HG03135 (cell line): ENCODE data around the gene OMG.
"Not testable (repeated sequence)": the region's sequence is repeated elsewhere in the genome, so short reads cannot be mapped to it uniquely, and the experiment has no call there.

ENCODE experiments used
- ATAC-seq: cut with Tn5 transposase; IDR thresholded peaks from one replicate; pipeline ENCODE4 v1.9.1; 2021; ENCODE audit warnings: mild to moderate bottlenecking, moderate library complexity; ENCODE audit not compliant: unreplicated experiment

The OMG gene

GRCh38 chr17:31269036-31269577 is 27.9 kb downstream of the OMG start:
- no peak for ATAC-seq

DNA sequence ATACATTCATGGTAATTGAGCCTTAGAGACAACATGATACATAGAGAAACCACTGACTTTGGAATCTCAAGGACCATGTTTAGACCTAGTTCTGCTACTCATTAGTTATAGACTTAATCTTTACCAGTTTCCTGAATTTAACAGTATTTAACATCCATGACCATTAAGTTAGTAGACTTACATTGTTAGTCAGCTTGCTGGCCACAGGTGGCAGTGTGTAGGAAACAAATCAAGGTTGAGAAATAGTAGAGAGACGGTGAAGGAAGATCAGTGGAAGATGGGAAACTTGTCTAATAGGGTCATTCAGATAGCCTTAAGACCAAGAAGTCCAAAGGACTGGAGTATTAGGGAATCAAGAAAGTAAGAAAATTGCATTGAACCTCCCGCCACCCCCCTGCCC is 31.0 kb downstream of the OMG start:
- ATAC-seq = no peak

- ATAC-seq = not testable (repeated sequence)
These were observed 34.1 kb downstream of the OMG start for GRCh38 chr17:31262923-31263322.

- no peak for ATAC-seq
These were observed 35.4 kb downstream of the OMG start for GRCh38 chr17:31261601-31262000.

DNA sequence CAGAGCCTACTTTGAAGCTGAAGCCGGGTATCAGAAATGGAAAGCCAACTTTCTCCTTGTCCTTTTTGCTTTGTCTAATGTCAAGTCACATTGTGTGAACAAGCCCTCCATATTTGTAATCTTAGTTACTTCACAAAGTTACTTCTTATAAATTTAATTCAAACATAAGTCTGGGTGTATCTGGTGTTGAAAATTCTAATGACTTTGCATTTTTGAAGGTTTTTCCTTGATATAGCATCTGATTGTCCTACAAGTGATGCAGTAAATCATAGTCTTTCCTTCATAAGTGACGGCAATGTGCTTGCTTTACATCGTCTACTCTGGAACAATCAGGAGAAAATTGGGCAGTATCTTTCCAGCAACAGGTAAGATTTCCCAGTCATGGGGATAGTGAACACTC is 36.9 kb downstream of the OMG start:
- ATAC-seq = no peak

DNA sequence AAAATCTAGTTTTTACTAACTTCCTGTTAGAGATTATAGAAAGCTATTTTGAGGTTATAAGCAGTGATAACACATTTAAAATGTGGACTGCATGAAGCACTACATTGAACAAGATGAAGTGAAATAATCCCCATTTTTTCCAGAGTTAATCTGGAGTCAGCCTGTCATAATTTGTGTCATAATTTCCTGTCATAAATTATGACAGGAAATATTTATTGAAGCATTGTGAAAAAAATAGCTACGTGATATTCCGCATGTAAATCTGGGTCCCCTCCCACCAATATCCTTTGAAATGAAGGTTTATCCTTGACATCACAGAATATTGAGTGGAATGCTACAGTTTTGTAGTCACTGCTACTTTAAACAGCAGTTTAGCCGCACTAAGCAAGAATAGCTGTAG is 40.1 kb downstream of the OMG start:
- no peak for ATAC-seq

DNA sequence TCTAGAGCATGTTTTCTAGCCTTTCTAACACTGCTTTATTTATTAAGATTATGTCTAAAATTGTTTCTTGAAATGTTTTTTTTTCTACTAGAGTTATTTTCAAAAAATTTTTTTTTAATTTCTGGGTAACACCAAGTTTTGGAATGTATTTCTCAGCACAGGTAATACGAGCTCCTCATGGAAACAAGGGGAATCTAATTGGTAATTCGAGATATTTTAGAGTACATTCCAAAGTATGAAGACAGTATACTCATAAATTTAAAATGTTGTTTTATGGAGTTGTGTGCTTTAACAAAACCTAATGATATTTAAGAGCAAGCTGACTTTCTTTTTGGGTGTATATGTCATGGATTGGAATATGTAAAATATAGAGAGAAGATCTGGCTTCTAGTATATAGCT is 42.4 kb downstream of the OMG start:
- ATAC-seq = no peak

GRCh38 chr17:31252741-31253140 is 44.3 kb downstream of the OMG start:
- no peak for ATAC-seq

DNA sequence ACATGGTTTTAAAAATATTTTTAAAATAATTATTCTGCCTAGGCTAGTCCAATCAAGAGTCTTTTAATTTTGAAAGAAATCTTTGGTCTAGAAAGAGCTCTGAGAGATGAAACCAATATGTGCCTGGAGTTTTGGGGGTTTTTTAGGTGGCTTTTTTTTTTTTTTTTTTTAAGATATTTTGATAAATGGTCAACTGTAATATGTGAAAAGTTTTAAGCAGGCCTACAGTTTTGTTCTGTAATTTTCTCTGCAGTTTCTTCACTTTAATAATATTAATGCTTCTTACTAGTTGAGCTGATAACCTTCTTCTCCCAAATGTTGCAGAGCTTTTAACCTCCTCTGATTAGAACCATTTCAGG is 45.1 kb downstream of the OMG start:
- no peak for ATAC-seq

- ATAC-seq = no peak
These were observed 45.7 kb downstream of the OMG start for GRCh38 chr17:31251105-31251969.

- no peak for ATAC-seq
These were observed 46.8 kb downstream of the OMG start for GRCh38 chr17:31250229-31250628.

DNA sequence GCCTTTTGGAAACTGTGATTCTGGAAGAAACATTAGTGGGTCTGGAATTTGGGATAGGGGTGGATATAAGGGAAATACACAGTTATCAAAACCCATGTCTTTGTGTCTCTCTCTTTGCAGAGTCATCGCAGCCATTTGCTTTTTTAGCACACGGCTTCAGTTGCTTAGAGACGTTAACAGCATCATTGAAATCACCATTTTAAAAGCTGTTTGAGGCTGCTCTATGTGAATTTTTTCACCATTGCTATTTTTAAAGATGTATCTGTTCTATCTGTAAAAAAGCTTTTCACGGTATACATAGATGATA is 47.3 kb downstream of the OMG start:
- no peak for ATAC-seq

GRCh38 chr17:31248986-31249834 is 47.8 kb downstream of the OMG start:
- no peak for ATAC-seq
